Parathyroid adenoma (tissue), 2 donors: Measurements from ENCODE around the gene SLC11A1.

Experiments
- H2AFZ ChIP-seq: fragments of 300-600 bp; sonication (generic); one replicate; pipeline ENCODE4 v1.7.0; 2017; ENCODE audit warnings: antibody characterized with exemption, mild to moderate bottlenecking
- H3K27ac ChIP-seq: fragments of 300-600 bp; sonication (generic); one replicate; pipeline ENCODE4 v1.7.0; 2017
- H3K27me3 ChIP-seq: fragments of 300-600 bp; sonication (generic); one replicate; pipeline ENCODE4 v1.7.0; 2017; ENCODE audit warnings: low read length; ENCODE audit not compliant: control insufficient read depth, insufficient read depth
- H3K36me3 ChIP-seq: fragments of 300-600 bp; sonication (generic); one replicate; pipeline ENCODE4 v1.7.0; 2017; ENCODE audit warnings: low read length; ENCODE audit not compliant: control insufficient read depth, insufficient read depth
- H3K4me1 ChIP-seq: fragments of 300-600 bp; sonication (generic); one replicate; pipeline ENCODE4 v1.7.0; 2017; ENCODE audit warnings: control low read depth
- H3K4me2 ChIP-seq: fragments of 300-600 bp; sonication (generic); one replicate; pipeline ENCODE4 v1.7.0; 2017; ENCODE audit warnings: low read length
- H3K4me3 ChIP-seq: fragments of 300-600 bp; sonication (generic); one replicate; pipeline ENCODE4 v1.7.0; 2017; ENCODE audit warnings: low read depth, low read length
- H3K79me2 ChIP-seq: fragments of 300-600 bp; sonication (generic); one replicate; pipeline ENCODE4 v1.7.0; 2017; ENCODE audit warnings: control low read depth
- H3K9ac ChIP-seq: fragments of 300-600 bp; sonication (generic); one replicate; pipeline ENCODE4 v1.7.0; 2017; ENCODE audit warnings: mild to moderate bottlenecking
- H3K9me3 ChIP-seq: fragments of 300-600 bp; sonication (generic); one replicate; pipeline ENCODE4 v1.7.0; 2017; ENCODE audit warnings: low read length; ENCODE audit not compliant: control insufficient read depth
- CTCF ChIP-seq: fragments of 300-600 bp; sonication (generic); IDR thresholded peaks from one replicate; pipeline ENCODE4 v1.7.0; 2017; ENCODE audit warnings: antibody characterized with exemption, mild to moderate bottlenecking
- donor health status: primary hyperparathyroidism.

SLC11A1 gene

GRCh38 chr2:218340656-218341055 lies 41.4 kb upstream of the SLC11A1 start:
- H3K79me2 ChIP-seq = no peaks in the 10 kb centered on the region
- no peak for TF ChIP-seq CTCF
- H3K36me3 ChIP-seq = no peaks in the 10 kb centered on the region
- H3K4me1 ChIP-seq = no peaks in the 10 kb centered on the region
- no peak overlapping the region for H3K4me3 ChIP-seq
- H3K4me2 ChIP-seq = no peak overlapping the region
- no peak overlapping the region for H3K9ac ChIP-seq
- H3K9me3 ChIP-seq = no peaks in the 10 kb centered on the region
- H3K27ac ChIP-seq = no peak overlapping the region
- H2AFZ ChIP-seq = no peak overlapping the region
- H3K27me3 ChIP-seq = no peaks in the 10 kb centered on the region

GRCh38 chr2:218341381-218341780 lies 40.7 kb upstream of the SLC11A1 start:
- Histone ChIP-seq H3K79me2 (no peaks in the 10 kb centered on the region), H3K36me3 (no peaks in the 10 kb centered on the region)
- no peak for TF ChIP-seq CTCF

DNA sequence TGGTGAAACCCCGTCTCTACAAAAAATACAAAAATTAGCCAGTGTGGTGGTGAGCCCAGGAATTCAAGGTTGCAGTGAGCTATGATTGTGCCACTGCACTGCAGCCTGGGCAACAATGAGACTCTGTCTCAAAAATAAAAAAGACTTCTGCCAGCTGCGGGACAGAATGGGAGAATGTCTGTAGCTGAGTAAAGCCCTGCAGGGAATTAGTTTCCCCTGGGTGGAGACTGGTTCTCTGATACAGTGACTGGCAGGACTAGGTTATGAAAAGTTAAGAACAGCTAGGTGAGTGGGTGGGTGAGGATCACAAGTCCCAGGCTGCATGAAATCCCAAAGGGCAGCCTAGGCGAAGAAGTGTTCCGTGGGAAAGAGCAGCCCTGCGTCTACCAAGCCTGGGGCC lies 39.2 kb upstream of the SLC11A1 start:
- H3K79me2 ChIP-seq = no peaks in the 10 kb centered on the region
- no peak overlapping the region for H3K9ac ChIP-seq
- no peaks in the 10 kb centered on the region for H3K27me3 ChIP-seq
- H3K4me3 ChIP-seq = no peak overlapping the region
- no peak for TF ChIP-seq CTCF
- H2AFZ ChIP-seq = no peak overlapping the region
- H3K27ac ChIP-seq = no peak overlapping the region
- H3K36me3 ChIP-seq = no peaks in the 10 kb centered on the region
- H3K4me1 ChIP-seq = no peaks in the 10 kb centered on the region
- no peak overlapping the region for H3K4me2 ChIP-seq
- no peaks in the 10 kb centered on the region for H3K9me3 ChIP-seq

More at GRCh38 chr2:218341381-218341780, 40.7 kb upstream of the SLC11A1 start:
- no peaks in the 10 kb centered on the region for H3K4me1 ChIP-seq
- no peak overlapping the region for H3K9ac ChIP-seq
- H3K27me3 ChIP-seq = no peaks in the 10 kb centered on the region
- no peak overlapping the region for H3K4me2 ChIP-seq
- H3K27ac ChIP-seq = no peak overlapping the region
- H3K9me3 ChIP-seq = no peaks in the 10 kb centered on the region
- no peak overlapping the region for H3K4me3 ChIP-seq
- no peak overlapping the region for H2AFZ ChIP-seq

DNA sequence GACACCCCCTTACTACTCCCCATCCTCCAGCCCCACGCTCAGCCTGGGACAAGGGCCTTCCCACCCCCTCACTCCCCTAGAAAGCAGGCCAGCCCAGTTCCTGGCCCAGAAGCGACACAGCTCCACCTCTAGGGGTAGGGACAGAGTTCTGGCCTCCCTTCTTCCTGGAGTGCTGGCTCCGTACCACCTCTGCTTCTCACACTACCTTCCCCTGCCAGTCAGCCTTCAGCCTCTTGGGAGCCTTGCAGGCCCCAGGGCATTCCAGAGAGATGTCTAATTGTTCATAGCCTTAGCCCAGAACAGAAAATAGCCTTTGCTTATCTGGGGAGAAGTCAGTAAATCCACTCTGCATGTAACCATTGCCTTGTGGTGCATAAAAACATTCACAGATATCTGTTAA lies 38.5 kb upstream of the SLC11A1 start:
- no peak for TF ChIP-seq CTCF
- Histone ChIP-seq H3K79me2 (no peaks in the 10 kb centered on the region), H3K9ac (no peak overlapping the region), H3K27me3 (no peaks in the 10 kb centered on the region), H3K4me1 (no peaks in the 10 kb centered on the region), H2AFZ (no peak overlapping the region), H3K4me2 (no peak overlapping the region), H3K9me3 (no peaks in the 10 kb centered on the region), H3K4me3 (no peak overlapping the region), H3K27ac (no peak overlapping the region), H3K36me3 (no peaks in the 10 kb centered on the region)

GRCh38 chr2:218344090-218344754 lies 37.9 kb upstream of the SLC11A1 start:
- H3K27me3 ChIP-seq = no peaks in the 10 kb centered on the region
- H3K4me2 ChIP-seq = no peak overlapping the region
- no peak overlapping the region for H3K27ac ChIP-seq
- H3K9me3 ChIP-seq = no peaks in the 10 kb centered on the region
- H3K36me3 ChIP-seq = no peaks in the 10 kb centered on the region
- TF ChIP-seq CTCF = no peak
- H3K79me2 ChIP-seq = no peaks in the 10 kb centered on the region
- no peak overlapping the region for H3K9ac ChIP-seq
- no peak overlapping the region for H3K4me3 ChIP-seq
- H2AFZ ChIP-seq = no peak overlapping the region
- H3K4me1 ChIP-seq = no peaks in the 10 kb centered on the region
